Fibroblast of pulmonary artery (primary cell): ENCODE data around the gene CTNNA3.
"Not testable (repeated sequence)": the region's sequence is repeated elsewhere in the genome, so short reads cannot be mapped to it uniquely, and the experiment has no call there.

Experiments used
- DNase-seq: peaks from one replicate; pipeline ENCODE4 v3.0.0-alpha.2; 2010; ENCODE audit warnings: low read depth
- H3K4me3 ChIP-seq: replicated peaks from 2 replicates; pipeline ENCODE4 v1.5.1; 2011; ENCODE audit warnings: low read depth, mild to moderate bottlenecking, control low read depth, low read length, moderate library complexity
- TF ChIP-seq, protein P1 (sequence below): IDR thresholded peaks from 2 replicates; pipeline ENCODE4 v1.5.1; 2011; ENCODE audit warnings: mild to moderate bottlenecking, control low read depth, low read length, inconsistent platforms; ENCODE audit errors: missing control alignments

CTNNA3 gene

GRCh38 chr10:67533376-67533775, 162.6 kb downstream of the CTNNA3 start:
- H3K4me3 ChIP-seq = no peak overlapping the region
- no peak for DNase-seq
- TF ChIP-seq, protein P1, sequence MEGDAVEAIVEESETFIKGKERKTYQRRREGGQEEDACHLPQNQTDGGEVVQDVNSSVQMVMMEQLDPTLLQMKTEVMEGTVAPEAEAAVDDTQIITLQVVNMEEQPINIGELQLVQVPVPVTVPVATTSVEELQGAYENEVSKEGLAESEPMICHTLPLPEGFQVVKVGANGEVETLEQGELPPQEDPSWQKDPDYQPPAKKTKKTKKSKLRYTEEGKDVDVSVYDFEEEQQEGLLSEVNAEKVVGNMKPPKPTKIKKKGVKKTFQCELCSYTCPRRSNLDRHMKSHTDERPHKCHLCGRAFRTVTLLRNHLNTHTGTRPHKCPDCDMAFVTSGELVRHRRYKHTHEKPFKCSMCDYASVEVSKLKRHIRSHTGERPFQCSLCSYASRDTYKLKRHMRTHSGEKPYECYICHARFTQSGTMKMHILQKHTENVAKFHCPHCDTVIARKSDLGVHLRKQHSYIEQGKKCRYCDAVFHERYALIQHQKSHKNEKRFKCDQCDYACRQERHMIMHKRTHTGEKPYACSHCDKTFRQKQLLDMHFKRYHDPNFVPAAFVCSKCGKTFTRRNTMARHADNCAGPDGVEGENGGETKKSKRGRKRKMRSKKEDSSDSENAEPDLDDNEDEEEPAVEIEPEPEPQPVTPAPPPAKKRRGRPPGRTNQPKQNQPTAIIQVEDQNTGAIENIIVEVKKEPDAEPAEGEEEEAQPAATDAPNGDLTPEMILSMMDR = no peak

- not testable (repeated sequence) for H3K4me3 ChIP-seq, DNase-seq
These were observed 165.0 kb downstream of the CTNNA3 start for GRCh38 chr10:67530990-67531389.

DNA sequence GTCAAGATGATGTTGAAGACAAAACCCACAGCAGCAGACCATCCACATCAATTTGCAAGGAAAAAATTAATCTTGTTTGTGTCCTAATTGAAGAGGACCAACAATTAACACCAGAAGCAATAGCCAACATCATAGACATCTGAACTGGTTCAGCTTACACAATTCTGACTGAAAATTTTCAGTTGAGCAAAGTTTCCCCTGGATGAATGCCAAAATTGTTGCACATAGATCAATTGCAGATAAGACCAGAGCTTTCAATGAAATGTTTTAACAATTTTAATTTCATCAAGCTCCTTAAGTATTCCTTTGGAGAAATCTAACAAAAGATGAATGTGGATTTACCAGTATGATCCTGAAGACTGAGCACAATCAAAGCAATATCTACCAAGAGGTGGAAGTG, 168.6 kb downstream of the CTNNA3 start:
- TF ChIP-seq, protein P1 = no peak
- no peak overlapping the region for H3K4me3 ChIP-seq
- no peak for DNase-seq

- no peak for DNase-seq
- no peak overlapping the region for H3K4me3 ChIP-seq
- TF ChIP-seq, protein P1 = no peak
These were observed 174.4 kb downstream of the CTNNA3 start for GRCh38 chr10:67521546-67521945.

GRCh38 chr10:67520924-67521520, 175.0 kb downstream of the CTNNA3 start:
- TF ChIP-seq, protein P1 = peak; percentile 89
- DNase-seq = peak; percentile 72
- H3K4me3 ChIP-seq = no peak overlapping the region

GRCh38 chr10:67519434-67519833, 176.6 kb downstream of the CTNNA3 start:
- TF ChIP-seq, protein P1 = no peak
- DNase-seq = no peak
- H3K4me3 ChIP-seq = no peak overlapping the region

DNA sequence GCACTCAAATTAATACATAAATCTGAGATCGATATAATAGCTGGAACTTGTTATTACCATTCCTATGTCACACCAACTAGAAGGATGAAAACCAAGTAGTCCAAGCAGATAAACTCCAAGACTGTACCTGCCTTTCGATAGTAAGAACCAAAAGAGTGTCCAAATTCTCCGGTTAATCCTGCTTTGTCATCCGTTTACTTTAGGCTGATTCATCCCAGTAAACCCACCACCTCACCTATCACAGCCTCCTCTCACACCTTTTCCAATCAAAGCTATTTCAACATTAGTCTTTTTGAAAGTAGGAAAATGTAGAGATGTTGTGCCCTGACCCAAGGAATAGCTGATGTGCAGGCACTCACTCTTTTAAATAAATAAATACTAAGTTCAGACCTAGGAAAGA, 177.2 kb downstream of the CTNNA3 start:
- H3K4me3 ChIP-seq = no peak overlapping the region
- TF ChIP-seq, protein P1 = no peak
- DNase-seq = no peak
